ENCODE data around the gene OR4N5.

The OR4N5 gene

GRCh38 chr14:20176330-20176729, 37.7 kb downstream of the OR4N5 start (continued):
- TF ChIP-seq TSHZ2 (CRISPR knock-in tag; IDR thresholded peaks at IDR 0.05) (no peak), POU6F1 (CRISPR knock-in tag; IDR thresholded peaks at IDR 0.05; ENCODE audit: borderline replicate concordance, low read depth) (no peak), ZNF565 (CRISPR knock-in tag; conservative IDR thresholded peaks at IDR 0.05; ENCODE audit: low read depth) (no peak), CSRNP3 (CRISPR knock-in tag; IDR thresholded peaks at IDR 0.05) (no peak), ZFP30 (CRISPR knock-in tag; IDR thresholded peaks at IDR 0.05) (no peak)

GRCh38 chr14:20177433-20177974, 38.9 kb downstream of the OR4N5 start:
- TF ChIP-seq POU6F1 (CRISPR knock-in tag; IDR thresholded peaks at IDR 0.05; ENCODE audit: borderline replicate concordance, low read depth) (no peak), CREB5 (CRISPR knock-in tag; IDR thresholded peaks at IDR 0.05; ENCODE audit: low read depth) (no peak), TSHZ2 (CRISPR knock-in tag; IDR thresholded peaks at IDR 0.05) (no peak), BACH2 (CRISPR knock-in tag; IDR thresholded peaks at IDR 0.05; ENCODE audit: borderline replicate concordance) (no peak), PATZ1 (CRISPR knock-in tag; IDR thresholded peaks at IDR 0.05; ENCODE audit: borderline replicate concordance) (no peak), RARB (CRISPR knock-in tag; IDR thresholded peaks at IDR 0.05) (no peak), CSDC2 (CRISPR knock-in tag; IDR thresholded peaks at IDR 0.05) (no peak), ZFP3 (CRISPR knock-in tag; IDR thresholded peaks at IDR 0.05) (no peak), ZNF565 (CRISPR knock-in tag; conservative IDR thresholded peaks at IDR 0.05; ENCODE audit: low read depth) (no peak), ZFP30 (CRISPR knock-in tag; IDR thresholded peaks at IDR 0.05) (no peak), CSRNP3 (CRISPR knock-in tag; IDR thresholded peaks at IDR 0.05) (no peak), OSR1 (CRISPR knock-in tag; IDR thresholded peaks at IDR 0.05) (no peak), ARNTL (CRISPR knock-in tag; IDR thresholded peaks at IDR 0.05; ENCODE audit: borderline replicate concordance, low read depth) (no peak), ISL1 (CRISPR knock-in tag; IDR thresholded peaks at IDR 0.05) (no peak)
- ATAC-seq, result no peak

Data from SK-N-SH treated with all-trans-retinoic acid at 6 μM for 48 hours (cell line).